K562 (cell line): Measurements from ENCODE around the gene GIT2. TPM values are rescaled to one million over a fixed set of nuclear protein-coding genes. Genes with fewer than 3 reads are reported as not detected.

Source experiments
- CREB1 ChIP-seq, 2 experiments: sonication (generic) in 1 of 2; formaldehyde crosslinking in 1 of 2; IDR thresholded peaks; 2 replicates each; pipeline versions ENCODE4 v1.6.1 to v1.8.0; 2012 to 2022; ENCODE audit warnings: inconsistent platforms in 1 of 2, mild to moderate bottlenecking in 1 of 2, missing genetic modification reagents in 1 of 2, moderate library complexity in 1 of 2
- EGR1 ChIP-seq: fragments of 450-650 bp; conservative IDR thresholded peaks from 2 replicates; pipeline ENCODE4 v1.6.1; 2017; ENCODE audit warnings: mild to moderate bottlenecking
- FOXJ3 ChIP-seq: sonication (generic); formaldehyde crosslinking; IDR thresholded peaks from 2 replicates; pipeline ENCODE4 v1.4.0; 2020; ENCODE audit warnings: mild to moderate bottlenecking, missing genetic modification reagents
- GMEB1 ChIP-seq: fragments of 250-450 bp; sonication (Bioruptor Pico); IDR thresholded peaks from 2 replicates; pipeline ENCODE4 v1.4.0; 2020; ENCODE audit warnings: mild to moderate bottlenecking
- GTF2E2 ChIP-seq: fragments of 200-800 bp; sonication (Bioruptor generic); IDR thresholded peaks from 2 replicates; pipeline ENCODE4 v1.6.1; 2016; ENCODE audit warnings: missing genetic modification characterization, missing compliant biosample characterization
- GTF3C2 ChIP-seq: IDR thresholded peaks from 3 replicates; pipeline ENCODE4 v1.6.1; 2011; ENCODE audit warnings: borderline replicate concordance, mild to moderate bottlenecking, moderate library complexity; ENCODE audit not compliant: insufficient read length; ENCODE audit errors: extremely low read depth
- HDAC2 ChIP-seq: fragments of 450-650 bp; IDR thresholded peaks from 2 replicates; pipeline ENCODE4 v1.6.1; 2016; ENCODE audit warnings: mild to moderate bottlenecking
- MECOM ChIP-seq: fragments of 250-450 bp; sonication (Bioruptor Pico); IDR thresholded peaks from 2 replicates; pipeline ENCODE4 v1.8.0; 2022; ENCODE audit warnings: inconsistent platforms
- MIER1 ChIP-seq: fragments of 450-650 bp; IDR thresholded peaks from 2 replicates; pipeline ENCODE4 v1.6.1; 2016; ENCODE audit warnings: antibody characterized with exemption, mild to moderate bottlenecking, low read depth
- NR1H2 ChIP-seq: sonication (generic); formaldehyde crosslinking; IDR thresholded peaks from 2 replicates; pipeline ENCODE4 v1.4.0; 2020; ENCODE audit warnings: mild to moderate bottlenecking, missing genetic modification reagents
- RB1 ChIP-seq: fragments of 450-650 bp; IDR thresholded peaks from 2 replicates; pipeline ENCODE4 v1.6.1; 2017; ENCODE audit warnings: low read depth, mild to moderate bottlenecking
- SLC30A9 ChIP-seq: fragments of 250-450 bp; sonication (Bioruptor Pico); IDR thresholded peaks from 2 replicates; pipeline ENCODE4 v1.8.0; 2022; ENCODE audit warnings: mild to moderate bottlenecking, moderate library complexity
- SMARCA4 ChIP-seq: fragments of 450-650 bp; IDR thresholded peaks from 2 replicates; pipeline ENCODE4 v1.6.1; 2016
- SMC3 ChIP-seq: conservative IDR thresholded peaks from 2 replicates; pipeline ENCODE4 v1.6.1; 2011; ENCODE audit warnings: low read depth, low read length, improper control_type of control experiment; ENCODE audit not compliant: insufficient read depth
- TCFL5 ChIP-seq: fragments of 250-450 bp; sonication (Bioruptor Pico); conservative IDR thresholded peaks from 2 replicates; pipeline ENCODE4 v1.6.1; 2021; ENCODE audit warnings: mild to moderate bottlenecking, moderate library complexity, matching md5 sums
- ZBTB5 ChIP-seq: fragments of 450-650 bp; IDR thresholded peaks from 2 replicates; pipeline ENCODE4 v1.6.1; 2017; ENCODE audit warnings: antibody characterized with exemption
- ZNF449 ChIP-seq: fragments of 250-450 bp; sonication (Bioruptor Pico); IDR thresholded peaks from 2 replicates; pipeline ENCODE4 v1.8.0; 2022; ENCODE audit warnings: moderate library complexity, mild to moderate bottlenecking, inconsistent platforms
- ZNF740 ChIP-seq, 3 experiments: fragments of 200-800 bp in 1 of 3; sonication (Bioruptor generic) in 1 of 3; sonication (generic) in 1 of 3; formaldehyde crosslinking in 1 of 3; IDR thresholded peaks; 2 replicates each; pipeline versions ENCODE4 v1.6.1 to v1.8.0; 2016 to 2022; ENCODE audit warnings: mild to moderate bottlenecking in 2 of 3, missing compliant biosample characterization in 2 of 3, missing genetic modification characterization in 2 of 3, missing genetic modification reagents in 1 of 3
- polyA plus RNA-seq, 8 experiments: library from polyadenylated mRNA; depleted of rRNA in 4 of 8; stranded (reverse) in 5 of 8; unstranded in 3 of 8; fragments of >200 nt; fragmentation: Nextera tagmentation in 2 of 8; fragmentation: Illumina TruSeq in 1 of 8; extraction: Ambion mirVana in 2 of 8; extraction: Trizol in 1 of 8; gene quantifications; 2 replicates each; pipeline versions ENCODE4 v1.2.1 to v1.2.3, GENCODE V29; 2011 to 2014; ENCODE audit warnings: inconsistent platforms in 1 of 8, missing spikeins in 1 of 8
- total RNA-seq, 7 experiments: library from RNA; depleted of rRNA in 6 of 7; stranded (reverse); fragments of >200 nt in 6 of 7; fragmentation: Illumina TruSeq in 2 of 7; extraction: Trizol in 2 of 7; gene quantifications; 2 replicates each; pipeline versions ENCODE4 v1.2.1 to v1.2.3, GENCODE V29; 2011 to 2021; ENCODE audit warnings: low replicate concordance in 1 of 7

The GIT2 gene
- total and polyA plus RNA-seq, 9 of the 15 experiments (the other 6 are each of a cell fraction or from before 2014, with no cell fraction given) = 4.0 to 30.4 (median 23.5) TPM

- TF ChIP-seq CREB1 (IDR thresholded peaks at IDR 0.05) (peak; percentile 82), CREB1 (CRISPR knock-in tag; IDR thresholded peaks at IDR 0.05) (no peak), EGR1 (peak; percentile 36; the same call in 1 of the 2 replicates), SMARCA4 (no peak), ZNF740 (CRISPR knock-in tag; IDR thresholded peaks at IDR 0.05) (peak; percentile 45; the same call in 1 of the 2 replicates), ZNF740 (tag; IDR thresholded peaks at IDR 0.05) (no peak), ZBTB5 (no peak), ZNF449 (CRISPR knock-in tag) (no peak), NR1H2 (CRISPR knock-in tag) (no peak), HDAC2 (no peak), GTF3C2 (no peak), SLC30A9 (CRISPR knock-in tag) (no peak), GTF2E2 (no peak), MIER1 (no peak), MECOM (CRISPR knock-in tag) (no peak), RB1 (peak; percentile 99), SMC3 (peak; percentile 56), TCFL5 (CRISPR knock-in tag) (no peak), FOXJ3 (CRISPR knock-in tag) (no peak), GMEB1 (CRISPR knock-in tag) (peak; percentile 95)
Observed at GRCh38 chr12:109880043-109880931, 115.9 kb downstream of the GIT2 start, which contains the start of gene GLTP (continued).
